ENCODE data around the gene ATP2C1.
"Not testable (repeated sequence)": the region's sequence is repeated elsewhere in the genome, so short reads cannot be mapped to it uniquely, and the experiment has no call there.

The ATP2C1 gene

DNA sequence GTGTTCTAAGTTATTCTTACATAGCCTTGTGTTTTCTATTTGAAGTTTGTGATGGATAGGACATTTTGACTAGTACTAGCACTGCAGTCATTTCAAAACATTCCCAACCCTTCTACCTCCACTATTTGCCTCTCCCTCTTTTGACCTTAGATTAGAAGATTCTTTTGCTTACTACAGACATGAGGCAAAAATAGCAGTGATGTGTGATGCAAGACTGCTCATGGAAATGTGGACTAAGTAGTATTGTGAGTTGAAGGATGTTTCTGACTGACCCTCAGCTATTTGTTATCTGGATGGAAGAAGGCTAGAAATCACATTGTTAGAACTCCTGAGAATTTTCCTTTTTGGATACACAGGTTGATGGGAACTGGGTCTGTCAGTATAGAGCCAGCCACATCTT, 45.9 kb downstream of the ATP2C1 start:
- DNase-seq = no peak

- no peak for DNase-seq
These were observed 47.9 kb downstream of the ATP2C1 start for GRCh38 chr3:130941793-130942192.

DNA sequence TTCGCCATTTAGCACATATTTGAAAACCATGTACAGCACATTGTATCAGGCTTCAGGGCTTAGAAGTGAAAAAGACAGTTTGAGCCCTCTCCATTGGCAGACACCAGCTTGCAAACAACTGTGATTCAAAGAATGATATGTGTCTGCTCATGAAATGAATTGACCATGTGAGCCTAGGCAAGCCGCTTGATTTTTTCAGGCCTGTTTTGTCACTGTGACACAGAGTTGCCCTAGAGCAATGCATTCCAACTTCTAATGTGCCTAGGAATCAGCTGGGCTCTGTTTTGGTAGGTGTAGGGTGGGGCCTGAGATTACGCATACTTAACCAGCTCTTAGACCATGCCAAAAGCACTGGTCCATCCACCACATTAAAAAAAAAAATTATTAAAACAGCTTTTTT, 53.0 kb downstream of the ATP2C1 start:
- DNase-seq = no peak

DNA sequence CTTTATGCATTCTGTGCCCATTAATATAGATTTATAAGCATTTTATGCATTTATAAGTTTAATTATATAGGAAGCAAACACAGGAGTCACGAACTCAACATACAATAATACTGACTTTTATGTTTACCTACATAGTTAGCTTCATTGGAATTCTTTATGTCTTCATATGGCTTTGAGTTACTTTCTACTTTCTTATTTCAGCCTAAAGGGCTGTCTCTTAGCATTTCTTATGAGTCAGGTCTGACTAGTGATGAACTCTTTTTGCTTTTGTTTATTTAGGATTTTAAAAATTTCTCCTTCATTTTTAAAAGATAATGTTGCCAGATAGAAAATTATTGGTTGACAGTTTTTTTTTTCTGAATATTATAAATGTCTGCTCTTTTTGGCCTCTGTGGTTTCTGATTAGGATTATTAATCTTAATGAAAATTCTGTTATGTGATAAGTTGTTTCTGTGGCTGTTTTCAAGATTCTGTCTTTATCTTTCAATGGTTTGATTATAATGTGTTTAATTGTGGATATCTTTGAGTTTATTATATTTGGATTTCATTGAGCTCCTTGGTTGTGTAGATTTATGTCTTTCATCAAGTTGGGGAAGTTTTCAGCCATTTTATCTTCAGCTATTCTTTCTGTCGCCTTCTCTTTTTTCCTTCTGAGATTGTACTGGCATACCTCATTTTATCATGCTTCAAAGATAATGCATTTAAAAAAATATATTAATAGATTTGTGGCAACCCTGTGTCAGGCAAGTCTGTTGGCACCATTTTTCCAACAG, 54.3 kb downstream of the ATP2C1 start:
- DNase-seq = no peak

DNA sequence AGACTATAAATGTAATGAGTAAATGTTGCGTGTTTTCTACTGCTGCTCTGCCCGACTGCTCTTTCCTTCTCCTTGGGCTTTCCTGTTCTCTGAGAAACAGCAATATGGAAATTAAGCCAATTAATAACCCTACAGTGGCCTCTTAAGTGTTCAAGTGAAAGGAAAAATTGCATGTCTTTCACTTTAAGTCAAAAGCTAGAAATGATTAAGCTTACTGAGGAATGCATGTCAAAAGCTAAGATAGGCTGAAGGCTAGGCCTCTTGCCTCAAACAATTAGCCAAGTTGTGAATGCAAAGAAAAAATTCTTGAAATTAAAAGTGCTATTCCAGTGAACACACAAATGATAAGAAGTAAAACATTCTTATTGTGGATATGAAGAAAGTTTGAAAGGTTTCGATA, 55.0 kb downstream of the ATP2C1 start:
- no peak for DNase-seq

DNA sequence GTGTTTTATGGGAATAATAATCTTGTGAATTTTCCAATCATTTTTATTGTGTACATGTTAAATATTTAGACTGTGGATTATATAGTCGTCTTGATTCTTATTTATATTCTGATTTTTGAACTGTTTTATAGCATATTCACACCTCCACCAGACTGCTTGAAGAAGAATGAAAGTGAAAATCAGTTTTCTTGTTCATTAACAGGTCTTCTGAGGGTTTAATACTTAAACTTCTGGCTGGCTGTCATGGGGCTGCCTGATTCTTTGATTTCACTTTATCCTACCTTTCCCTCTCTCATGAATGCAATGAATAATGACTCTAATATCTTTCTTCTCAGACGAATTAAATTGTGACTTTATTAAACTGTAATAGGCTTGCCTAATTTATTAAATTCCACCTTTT, 56.2 kb downstream of the ATP2C1 start:
- DNase-seq = no peak

- peak; percentile 66 for DNase-seq
These were observed 56.8 kb downstream of the ATP2C1 start for GRCh38 chr3:130950641-130951040.

GRCh38 chr3:130955481-130955880, 61.6 kb downstream of the ATP2C1 start:
- DNase-seq = no peak

DNA sequence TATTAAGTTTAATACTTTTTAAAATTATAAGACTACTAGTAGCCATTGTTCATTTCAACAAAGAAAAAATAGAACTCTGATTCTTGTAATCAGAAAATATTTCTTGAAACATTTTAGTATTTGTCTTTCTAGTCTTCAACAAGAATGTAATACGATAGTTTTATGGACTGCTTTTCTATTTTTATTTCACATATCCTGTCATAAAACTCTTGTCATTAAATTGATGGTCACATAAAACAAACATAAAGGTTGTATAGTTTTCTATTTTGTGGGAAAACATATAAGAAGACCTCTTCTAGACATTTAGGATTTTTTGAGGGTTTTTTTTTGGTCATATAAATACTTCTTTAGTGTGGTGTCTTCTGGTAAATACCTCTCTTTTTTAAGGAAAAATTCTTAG, 62.4 kb downstream of the ATP2C1 start:
- no peak for DNase-seq

- DNase-seq = no peak
These were observed 62.8 kb downstream of the ATP2C1 start for GRCh38 chr3:130956721-130957120.

- peak; percentile 39 for DNase-seq
These were observed 66.4 kb downstream of the ATP2C1 start for GRCh38 chr3:130960139-130960795.

DNA sequence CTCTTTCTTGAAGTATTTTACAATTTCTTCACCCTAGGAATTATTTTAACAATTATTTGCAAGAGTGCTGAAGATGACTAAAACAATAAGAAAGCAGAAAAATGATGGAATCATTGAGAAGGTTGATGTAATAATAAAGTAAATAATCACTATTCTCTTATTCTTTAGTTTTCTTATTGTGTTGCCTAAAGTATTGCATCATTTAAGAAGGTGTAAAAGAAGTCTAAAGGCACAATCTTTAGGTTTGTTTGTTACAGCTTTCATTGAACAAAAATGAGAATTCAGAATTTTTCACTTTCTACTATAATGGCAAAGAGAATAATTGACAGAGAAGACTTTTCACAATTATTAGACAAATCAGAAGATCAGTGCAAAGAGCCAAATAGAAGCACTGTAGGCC, 67.6 kb downstream of the ATP2C1 start:
- DNase-seq = no peak

DNA sequence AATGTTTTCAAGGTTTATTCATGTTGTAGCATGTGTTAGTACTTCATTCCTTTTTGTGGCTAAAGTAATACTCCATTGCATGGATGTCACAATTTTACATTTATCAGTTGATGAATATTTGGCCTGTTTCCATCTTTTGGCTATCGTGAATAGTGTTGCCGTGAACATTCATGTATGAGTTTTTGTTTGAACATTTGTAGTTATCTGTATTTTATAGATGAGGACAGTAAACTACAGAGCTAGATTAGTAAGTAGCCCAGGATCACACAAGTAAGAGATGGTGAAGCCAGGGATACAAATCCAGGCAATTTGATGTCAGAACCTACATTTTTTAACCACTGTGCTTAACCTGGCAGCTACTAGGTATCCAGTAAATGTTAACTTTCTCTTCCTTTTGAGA, 69.6 kb downstream of the ATP2C1 start:
- DNase-seq = no peak

GRCh38 chr3:130963878-130964277, 70.0 kb downstream of the ATP2C1 start:
- peak; percentile 88 for DNase-seq

GRCh38 chr3:130967281-130967680, 73.4 kb downstream of the ATP2C1 start:
- DNase-seq = no peak

- peak; percentile 59 for DNase-seq
These were observed 74.3 kb downstream of the ATP2C1 start for GRCh38 chr3:130968221-130968620.

DNA sequence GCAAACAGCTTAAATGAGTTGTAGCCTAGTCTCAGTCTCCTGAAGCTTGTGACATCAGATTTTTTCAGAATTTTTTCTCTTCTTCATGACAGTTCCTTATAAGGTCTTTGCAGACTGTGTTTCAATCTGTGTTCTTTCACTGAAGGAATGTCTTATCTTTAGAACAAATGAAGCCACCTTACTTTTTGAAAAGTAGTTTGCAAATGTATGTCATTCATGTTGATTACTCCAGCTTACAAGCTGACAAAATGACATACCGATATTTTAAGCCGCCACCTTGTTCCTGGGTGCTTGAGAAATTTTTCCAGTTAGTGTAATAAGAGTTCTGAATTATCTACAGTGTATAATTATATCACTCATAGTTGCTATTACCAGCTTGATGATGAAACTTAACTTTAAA, 75.7 kb downstream of the ATP2C1 start:
- DNase-seq = peak; percentile 22

- DNase-seq = no peak
These were observed 77.3 kb downstream of the ATP2C1 start for GRCh38 chr3:130971208-130971607.

GRCh38 chr3:130972592-130972991, 78.7 kb downstream of the ATP2C1 start:
- not testable (repeated sequence) for DNase-seq

- peak; percentile 29 for DNase-seq
These were observed 79.5 kb downstream of the ATP2C1 start for GRCh38 chr3:130973406-130973805.

- DNase-seq = no peak
These were observed 80.3 kb downstream of the ATP2C1 start for GRCh38 chr3:130974201-130974600.

- no peak for DNase-seq
These were observed 81.4 kb downstream of the ATP2C1 start for GRCh38 chr3:130975251-130975650.

GRCh38 chr3:130976706-130977105, 82.8 kb downstream of the ATP2C1 start:
- no peak for DNase-seq

DNA sequence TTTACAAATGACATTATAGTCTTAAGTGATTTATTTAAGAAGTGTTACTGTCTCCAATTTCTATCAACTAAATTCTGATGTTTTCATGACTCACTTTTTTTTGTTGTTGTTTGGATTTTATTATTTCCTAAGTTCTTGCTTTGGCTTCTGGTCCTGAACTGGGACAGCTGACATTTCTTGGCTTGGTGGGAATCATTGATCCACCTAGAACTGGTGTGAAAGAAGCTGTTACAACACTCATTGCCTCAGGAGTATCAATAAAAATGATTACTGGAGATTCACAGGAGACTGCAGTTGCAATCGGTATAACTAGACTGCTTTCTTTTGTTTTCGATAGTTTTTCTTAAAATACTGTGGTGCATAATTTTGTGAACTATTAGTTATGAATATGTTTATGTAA, 85.2 kb downstream of the ATP2C1 start:
- DNase-seq = no peak

Data from fibroblast of skin of scalp (primary cell).